GM12878 (cell line): ENCODE data around the gene FGD4. TPM values are rescaled to one million over a fixed set of nuclear protein-coding genes. Genes with fewer than 3 reads are reported as not detected.

Experiments used
- ATAC-seq: fragments of 200-7000 bp; cut with Tn5 transposase; 3 replicates; pipeline ENCODE4 v1.9.1; 2020; ENCODE audit warnings: mild to moderate bottlenecking, moderate library complexity
- BruUV-seq: library from RNA; stranded (reverse); fragments of 400-500 nt; replicated peaks from 2 replicates; lab custom pipeline; 2021; lab: Mats Ljungman, UMichigan
- CTCF ChIA-PET: fragments of 300-600 bp; sonication (Branson Sonifier 250); formaldehyde crosslinking; extraction: SDS; loops from one replicate; lab custom pipeline; 2021; ENCODE audit warnings: inconsistent platforms; lab: Yijun Ruan, JAX
- POLR2A ChIA-PET: fragments of 350-600 bp; formaldehyde crosslinking; extraction: SDS; loops from one replicate; lab custom pipeline; 2021; ENCODE audit warnings: inconsistent platforms; lab: Charles Lee
- RAD21 ChIA-PET: fragments of 300-600 bp; sonication (Branson Sonifier 250); formaldehyde crosslinking; loops from one replicate; lab custom pipeline; 2023; ENCODE audit warnings: antibody characterized with exemption; ENCODE audit not compliant: unreplicated experiment; lab: Charles Lee
- SMC1A ChIA-PET: fragments of 300-600 bp; sonication (Branson Sonifier 250); formaldehyde crosslinking; loops from one replicate; lab custom pipeline; 2023; ENCODE audit not compliant: unreplicated experiment, uncharacterized antibody; lab: Charles Lee
- DNase-seq: peaks from one replicate; pipeline ENCODE4 v3.0.0-alpha.2; 2011; ENCODE audit warnings: low read depth, low spot score
- FAIRE-seq: peaks from 3 replicates; lab custom pipeline; 2011; peaks lifted over from hg19 to GRCh38; lab: Jason Lieb, UNC
- H2AFZ ChIP-seq: 2 replicates; pipeline ENCODE4 v1.6.0; 2011; ENCODE audit warnings: low read depth, low read length, control low read depth; ENCODE audit not compliant: control insufficient read depth
- H3K27ac ChIP-seq: 2 replicates; pipeline ENCODE4 v1.5.1; 2011; ENCODE audit warnings: control low read depth; ENCODE audit not compliant: control insufficient read depth, insufficient read depth
- H3K27me3 ChIP-seq, 2 experiments: replicated peaks in 1 of 2; 2 replicates each; pipeline versions ENCODE4 v1.6.0 to v1.6.1; 2011; ENCODE audit warnings: low read length in 1 of 2; ENCODE audit not compliant: control insufficient read depth in 2 of 2, insufficient read depth in 2 of 2
- H3K36me3 ChIP-seq, 2 experiments: 2 replicates each; pipeline ENCODE4 v1.5.1; 2011; ENCODE audit warnings: low read length in 1 of 2; ENCODE audit not compliant: control insufficient read depth in 2 of 2, insufficient read depth in 2 of 2
- H3K4me1 ChIP-seq: 2 replicates; pipeline ENCODE4 v1.6.1; 2011; ENCODE audit warnings: mild to moderate bottlenecking, low read length, moderate library complexity, mixed read lengths; ENCODE audit not compliant: control insufficient read depth, insufficient read depth
- H3K4me2 ChIP-seq: 2 replicates; pipeline ENCODE4 v1.6.0; 2011; ENCODE audit warnings: control low read depth; ENCODE audit not compliant: control insufficient read depth, insufficient read depth
- H3K4me3 ChIP-seq: fragments of 200-600 bp; sonication (generic); 2 replicates; pipeline ENCODE4 v1.5.1; 2016
- H3K79me2 ChIP-seq: 2 replicates; pipeline ENCODE4 v1.6.0; 2011; ENCODE audit warnings: low read length; ENCODE audit not compliant: control insufficient read depth, insufficient read depth
- H3K9ac ChIP-seq: 2 replicates; pipeline ENCODE4 v1.8.0; 2011; ENCODE audit warnings: low read length, control low read depth, mixed read lengths; ENCODE audit not compliant: control insufficient read depth, insufficient read depth
- H3K9me3 ChIP-seq: replicated peaks from 3 replicates; pipeline ENCODE4 v1.5.1; 2011; ENCODE audit warnings: mild to moderate bottlenecking, low read length; ENCODE audit not compliant: control insufficient read depth, insufficient read depth
- H4K20me1 ChIP-seq: 2 replicates; pipeline ENCODE4 v1.6.0; 2011; ENCODE audit not compliant: control insufficient read depth, insufficient read depth
- BCL11A ChIP-seq: IDR thresholded peaks from 2 replicates; pipeline ENCODE4 v1.6.1; 2011; ENCODE audit warnings: low read depth, low read length
- EZH2 ChIP-seq: IDR thresholded peaks from 2 replicates; pipeline ENCODE4 v1.6.1; 2012; ENCODE audit warnings: low read depth, mild to moderate bottlenecking, control low read depth, inconsistent platforms, low read length, borderline replicate concordance; ENCODE audit not compliant: control insufficient read depth
- FOXK2 ChIP-seq: fragments of 450-650 bp; IDR thresholded peaks from 2 replicates; pipeline ENCODE4 v1.6.1; 2017; ENCODE audit warnings: mild to moderate bottlenecking, moderate library complexity
- JUNB ChIP-seq: IDR thresholded peaks from 2 replicates; pipeline ENCODE4 v1.6.1; 2016; ENCODE audit warnings: antibody characterized with exemption, mild to moderate bottlenecking
- JUND ChIP-seq: IDR thresholded peaks from 2 replicates; pipeline ENCODE4 v1.6.1; 2012; ENCODE audit warnings: low read depth, mild to moderate bottlenecking, low read length, improper control_type of control experiment, moderate library complexity
- MXI1 ChIP-seq: fragments of 150-350 bp; IDR thresholded peaks from 2 replicates; pipeline ENCODE4 v1.6.1; 2011; ENCODE audit warnings: low read depth, mild to moderate bottlenecking, inconsistent platforms, low read length, improper control_type of control experiment
- POLR2A ChIP-seq: IDR thresholded peaks from 2 replicates; pipeline ENCODE4 v1.6.1; 2011; ENCODE audit warnings: low read depth, mild to moderate bottlenecking, low read length
- SIX5 ChIP-seq: IDR thresholded peaks from 2 replicates; pipeline ENCODE4 v1.6.1; 2011; ENCODE audit warnings: mild to moderate bottlenecking, low read depth, low read length, moderate library complexity; ENCODE audit not compliant: severe bottlenecking
- SMAD5 ChIP-seq: IDR thresholded peaks from 2 replicates; pipeline ENCODE4 v1.6.1; 2016; ENCODE audit warnings: antibody characterized with exemption, low read depth
- TBL1XR1 ChIP-seq: IDR thresholded peaks from 2 replicates; pipeline ENCODE4 v1.6.1; 2012; ENCODE audit warnings: low read depth, low read length, improper control_type of control experiment
- ZNF24 ChIP-seq: fragments of 450-650 bp; IDR thresholded peaks from 2 replicates; pipeline ENCODE4 v1.6.1; 2017; ENCODE audit warnings: antibody characterized with exemption, mild to moderate bottlenecking
- WGBS: methylation state at CpG from one replicate; pipeline ENCODE4 v1.1.6; 2016; ENCODE audit warnings: low lambda C conversion rate; ENCODE audit not compliant: insufficient replicate concordance, insufficient coverage; ENCODE audit errors: missing lambda C conversion rate; 5-methylcytosine and 5-hydroxymethylcytosine counted together
- in situ Hi-C: fragments of 300-500 bp; cut with MboI; formaldehyde crosslinking; loops from 9 replicates; pipeline ENCODE4 v1.14.3; 2018; ENCODE audit warnings: mixed read lengths
- intact Hi-C: fragments of 100-400 bp; cut with micrococcal nuclease; formaldehyde crosslinking; loops from one replicate; pipeline ENCODE4 v1.14.2; 2022; ENCODE audit not compliant: unreplicated experiment
- polyA plus RNA-seq, 11 experiments: library from polyadenylated mRNA; depleted of rRNA in 4 of 11; unstranded in 6 of 11; stranded (reverse) in 5 of 11; fragments of >200 nt; fragmentation: Nextera tagmentation in 4 of 11; fragmentation: Illumina TruSeq in 1 of 11; extraction: Ambion mirVana in 4 of 11; extraction: Trizol in 1 of 11; gene quantifications; 1 replicate in 1 of 11; 2 replicates in 10 of 11; pipeline versions ENCODE4 v1.2.1 to v1.2.3, GENCODE V29; 2011 to 2016; ENCODE audit warnings: inconsistent platforms in 2 of 11, missing spikeins in 2 of 11, low read depth in 1 of 11
- total RNA-seq, 4 experiments: library from RNA; depleted of rRNA in 3 of 4; stranded (reverse); fragments of >200 nt in 3 of 4; fragmentation: Illumina TruSeq in 1 of 4; extraction: Trizol in 1 of 4; gene quantifications; 2 replicates each; pipeline versions ENCODE4 v1.2.1 to v1.2.3, GENCODE V29; 2013 to 2021
- TF ChIP-seq, protein P1 (sequence below): fragments of 450-650 bp; IDR thresholded peaks from 2 replicates; pipeline ENCODE4 v1.6.1; 2018; ENCODE audit warnings: mild to moderate bottlenecking, low read depth, moderate library complexity; ENCODE audit not compliant: partially characterized antibody
- TF ChIP-seq, protein P2 (sequence below): IDR thresholded peaks from 2 replicates; pipeline ENCODE4 v1.6.1; 2012; ENCODE audit warnings: low read depth, low read length, improper control_type of control experiment
- TF ChIP-seq, protein P3 (sequence below): IDR thresholded peaks from 2 replicates; pipeline ENCODE4 v1.6.1; 2011; ENCODE audit warnings: mild to moderate bottlenecking, low read depth, low read length, moderate library complexity; ENCODE audit not compliant: insufficient replicate concordance
- TF ChIP-seq, protein P4 (sequence below): fragments of 450-650 bp; conservative IDR thresholded peaks from 2 replicates; pipeline ENCODE4 v1.6.1; 2017; ENCODE audit warnings: mild to moderate bottlenecking, moderate library complexity

FGD4 gene
- total and polyA plus RNA-seq, 10 of the 15 experiments (the other 5 are each of a cell fraction or from before 2014, with no cell fraction given), result 0.01 to 0.18 (median 0.08) TPM; not detected in 3

DNA sequence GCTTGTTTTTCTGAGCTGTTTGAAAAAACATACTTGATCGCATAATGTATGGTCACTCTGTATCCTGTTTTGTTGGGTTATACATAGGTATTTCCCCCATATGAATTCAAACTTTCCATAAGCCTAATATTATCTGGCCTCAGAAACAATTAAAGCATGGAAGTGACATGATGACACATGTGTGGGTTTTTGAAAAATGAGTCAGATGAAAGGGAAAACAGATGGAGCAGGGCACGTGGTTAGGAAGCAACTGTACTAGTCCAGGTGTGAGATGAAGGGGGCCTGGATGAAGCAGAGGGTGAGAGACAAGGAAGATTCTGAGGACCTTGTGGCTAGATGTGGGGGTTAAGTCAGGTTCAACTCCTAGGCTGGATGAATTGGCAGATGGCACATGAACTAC lies 187.0 kb downstream of the FGD4 start:
- H3K27me3 ChIP-seq, result no peaks in the 10 kb centered on the region
- BruUV-seq, result no TSS peak
- FAIRE-seq (no peak), ATAC-seq (no peak), DNase-seq (no peak)
- TF ChIP-seq, protein P1, sequence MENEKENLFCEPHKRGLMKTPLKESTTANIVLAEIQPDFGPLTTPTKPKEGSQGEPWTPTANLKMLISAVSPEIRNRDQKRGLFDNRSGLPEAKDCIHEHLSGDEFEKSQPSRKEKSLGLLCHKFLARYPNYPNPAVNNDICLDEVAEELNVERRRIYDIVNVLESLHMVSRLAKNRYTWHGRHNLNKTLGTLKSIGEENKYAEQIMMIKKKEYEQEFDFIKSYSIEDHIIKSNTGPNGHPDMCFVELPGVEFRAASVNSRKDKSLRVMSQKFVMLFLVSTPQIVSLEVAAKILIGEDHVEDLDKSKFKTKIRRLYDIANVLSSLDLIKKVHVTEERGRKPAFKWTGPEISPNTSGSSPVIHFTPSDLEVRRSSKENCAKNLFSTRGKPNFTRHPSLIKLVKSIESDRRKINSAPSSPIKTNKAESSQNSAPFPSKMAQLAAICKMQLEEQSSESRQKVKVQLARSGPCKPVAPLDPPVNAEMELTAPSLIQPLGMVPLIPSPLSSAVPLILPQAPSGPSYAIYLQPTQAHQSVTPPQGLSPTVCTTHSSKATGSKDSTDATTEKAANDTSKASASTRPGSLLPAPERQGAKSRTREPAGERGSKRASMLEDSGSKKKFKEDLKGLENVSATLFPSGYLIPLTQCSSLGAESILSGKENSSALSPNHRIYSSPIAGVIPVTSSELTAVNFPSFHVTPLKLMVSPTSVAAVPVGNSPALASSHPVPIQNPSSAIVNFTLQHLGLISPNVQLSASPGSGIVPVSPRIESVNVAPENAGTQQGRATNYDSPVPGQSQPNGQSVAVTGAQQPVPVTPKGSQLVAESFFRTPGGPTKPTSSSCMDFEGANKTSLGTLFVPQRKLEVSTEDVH, result no peak
- TF ChIP-seq BCL11A (no peak), POLR2A (no peak), JUND (no peak), FOXK2 (no peak), EZH2 (no peak), ZNF24 (no peak), JUNB (no peak), SMAD5 (no peak), MXI1 (no peak), TBL1XR1 (no peak), SIX5 (no peak)
- TF ChIP-seq, protein P2, sequence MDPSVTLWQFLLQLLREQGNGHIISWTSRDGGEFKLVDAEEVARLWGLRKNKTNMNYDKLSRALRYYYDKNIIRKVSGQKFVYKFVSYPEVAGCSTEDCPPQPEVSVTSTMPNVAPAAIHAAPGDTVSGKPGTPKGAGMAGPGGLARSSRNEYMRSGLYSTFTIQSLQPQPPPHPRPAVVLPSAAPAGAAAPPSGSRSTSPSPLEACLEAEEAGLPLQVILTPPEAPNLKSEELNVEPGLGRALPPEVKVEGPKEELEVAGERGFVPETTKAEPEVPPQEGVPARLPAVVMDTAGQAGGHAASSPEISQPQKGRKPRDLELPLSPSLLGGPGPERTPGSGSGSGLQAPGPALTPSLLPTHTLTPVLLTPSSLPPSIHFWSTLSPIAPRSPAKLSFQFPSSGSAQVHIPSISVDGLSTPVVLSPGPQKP, result no peak
- TF ChIP-seq, protein P3, sequence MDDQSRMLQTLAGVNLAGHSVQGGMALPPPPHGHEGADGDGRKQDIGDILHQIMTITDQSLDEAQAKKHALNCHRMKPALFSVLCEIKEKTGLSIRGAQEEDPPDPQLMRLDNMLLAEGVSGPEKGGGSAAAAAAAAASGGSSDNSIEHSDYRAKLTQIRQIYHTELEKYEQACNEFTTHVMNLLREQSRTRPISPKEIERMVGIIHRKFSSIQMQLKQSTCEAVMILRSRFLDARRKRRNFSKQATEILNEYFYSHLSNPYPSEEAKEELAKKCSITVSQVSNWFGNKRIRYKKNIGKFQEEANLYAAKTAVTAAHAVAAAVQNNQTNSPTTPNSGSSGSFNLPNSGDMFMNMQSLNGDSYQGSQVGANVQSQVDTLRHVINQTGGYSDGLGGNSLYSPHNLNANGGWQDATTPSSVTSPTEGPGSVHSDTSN, result no peak
- TF ChIP-seq, protein P4, sequence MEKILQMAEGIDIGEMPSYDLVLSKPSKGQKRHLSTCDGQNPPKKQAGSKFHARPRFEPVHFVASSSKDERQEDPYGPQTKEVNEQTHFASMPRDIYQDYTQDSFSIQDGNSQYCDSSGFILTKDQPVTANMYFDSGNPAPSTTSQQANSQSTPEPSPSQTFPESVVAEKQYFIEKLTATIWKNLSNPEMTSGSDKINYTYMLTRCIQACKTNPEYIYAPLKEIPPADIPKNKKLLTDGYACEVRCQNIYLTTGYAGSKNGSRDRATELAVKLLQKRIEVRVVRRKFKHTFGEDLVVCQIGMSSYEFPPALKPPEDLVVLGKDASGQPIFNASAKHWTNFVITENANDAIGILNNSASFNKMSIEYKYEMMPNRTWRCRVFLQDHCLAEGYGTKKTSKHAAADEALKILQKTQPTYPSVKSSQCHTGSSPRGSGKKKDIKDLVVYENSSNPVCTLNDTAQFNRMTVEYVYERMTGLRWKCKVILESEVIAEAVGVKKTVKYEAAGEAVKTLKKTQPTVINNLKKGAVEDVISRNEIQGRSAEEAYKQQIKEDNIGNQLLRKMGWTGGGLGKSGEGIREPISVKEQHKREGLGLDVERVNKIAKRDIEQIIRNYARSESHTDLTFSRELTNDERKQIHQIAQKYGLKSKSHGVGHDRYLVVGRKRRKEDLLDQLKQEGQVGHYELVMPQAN, result no peak
- no peaks in the 10 kb centered on the region for H4K20me1 ChIP-seq
- H3K79me2 ChIP-seq, result no peaks in the 10 kb centered on the region
- H3K4me1 ChIP-seq, result peaks cover 5% of the 10 kb centered on the region
- RAD21 ChIA-PET, result no interaction called here
- SMC1A ChIA-PET, result interaction anchor here (0.9 kb wide), 1 partner anchor 51 kb away, joined by 3 read pairs; no protein-coding TSS in a partner anchor
- intact Hi-C loops (no loop called here), in situ Hi-C loops (no loop called here)
- CTCF ChIA-PET, result no interaction called here
- H2AFZ ChIP-seq, result no peak overlapping the region
- H3K9me3 ChIP-seq, result no peaks in the 10 kb centered on the region
- no peak overlapping the region for H3K4me2 ChIP-seq
- H3K36me3 ChIP-seq, result no peaks in the 10 kb centered on the region
- no peak overlapping the region for H3K27ac ChIP-seq
- POLR2A ChIA-PET, result no interaction called here
- WGBS, result 48% methylated on average over 2 of the region's 2 CpGs
- H3K9ac ChIP-seq, result no peak overlapping the region
- no peak overlapping the region for H3K4me3 ChIP-seq
